DOHH2 (cell line): ENCODE data around the gene CCDC85C.

Experiments
- H3F3A ChIP-seq: fragments of 200-600 bp; sonication (generic), shearing (Covaris generic); 2 replicates; pipeline ENCODE4 v1.6.0; 2016; ENCODE audit warnings: antibody characterized with exemption, mild to moderate bottlenecking; ENCODE audit not compliant: control insufficient read depth, insufficient read depth
- H3K27ac ChIP-seq: fragments of 200-600 bp; sonication (generic); 2 replicates; pipeline ENCODE4 v1.5.1; 2014; ENCODE audit warnings: low read depth, mild to moderate bottlenecking, low read length, moderate library complexity
- H3K27me3 ChIP-seq: fragments of 200-600 bp; sonication (generic); 2 replicates; pipeline ENCODE4 v1.6.1; 2014; ENCODE audit warnings: mild to moderate bottlenecking, low read length, mixed read lengths; ENCODE audit not compliant: control insufficient read depth
- H3K36me3 ChIP-seq: fragments of 200-600 bp; sonication (generic); 2 replicates; pipeline ENCODE4 v1.6.1; 2014; ENCODE audit warnings: mild to moderate bottlenecking, low read length, moderate library complexity, mixed read lengths; ENCODE audit not compliant: control insufficient read depth
- H3K4me1 ChIP-seq: fragments of 200-600 bp; sonication (generic); 2 replicates; pipeline ENCODE4 v1.6.1; 2014; ENCODE audit warnings: mild to moderate bottlenecking, low read length, mixed read lengths; ENCODE audit not compliant: control insufficient read depth
- H3K4me2 ChIP-seq: fragments of 200-600 bp; sonication (generic); 2 replicates; pipeline ENCODE4 v1.6.0; 2014; ENCODE audit warnings: mild to moderate bottlenecking, low read length, moderate library complexity
- H3K4me3 ChIP-seq: fragments of 200-600 bp; sonication (generic); 2 replicates; pipeline ENCODE4 v1.5.1; 2014; ENCODE audit warnings: mild to moderate bottlenecking, low read length, mixed read lengths
- H3K79me2 ChIP-seq: fragments of 200-600 bp; sonication (generic); 2 replicates; pipeline ENCODE4 v1.6.1; 2014; ENCODE audit warnings: mild to moderate bottlenecking, low read length, mixed read lengths; ENCODE audit not compliant: control insufficient read depth
- H3K9me2 ChIP-seq: fragments of 200-600 bp; sonication (generic); replicated peaks from 2 replicates; pipeline ENCODE4 v1.6.1; 2014; ENCODE audit warnings: mild to moderate bottlenecking, low read length, mixed read lengths; ENCODE audit not compliant: control insufficient read depth
- H3K9me3 ChIP-seq: fragments of 200-600 bp; sonication (generic); 2 replicates; pipeline ENCODE4 v1.6.1; 2014; ENCODE audit warnings: antibody characterized with exemption, low read length, mixed read lengths; ENCODE audit not compliant: control insufficient read depth, insufficient read depth
- H4K20me1 ChIP-seq: fragments of 200-600 bp; sonication (generic); 2 replicates; pipeline ENCODE4 v1.6.0; 2014; ENCODE audit warnings: low read depth, mild to moderate bottlenecking, antibody characterized with exemption, low read length, moderate library complexity; ENCODE audit not compliant: control insufficient read depth, insufficient read depth
- EZH2phosphoT487 ChIP-seq: fragments of 200-600 bp; sonication (generic); IDR thresholded peaks from 2 replicates; pipeline ENCODE4 v1.6.1; 2017; ENCODE audit warnings: borderline replicate concordance, mild to moderate bottlenecking, antibody characterized with exemption, low read length, moderate library complexity, mixed read lengths
- TF ChIP-seq, protein P1 (sequence below): fragments of 200-600 bp; sonication (generic); IDR thresholded peaks from one replicate; pipeline ENCODE4 v1.5.1; 2014; ENCODE audit warnings: antibody characterized with exemption, mild to moderate bottlenecking, low read depth, low read length; ENCODE audit not compliant: poor library complexity, severe bottlenecking

Gene CCDC85C

GRCh38 chr14:99518441-99519346 is 85.3 kb downstream of the CCDC85C start:
- Histone ChIP-seq H3K4me1 (no peaks in the 10 kb centered on the region), H3K79me2 (no peaks in the 10 kb centered on the region), H3K36me3 (no peaks in the 10 kb centered on the region), H3K27ac (no peak overlapping the region), H3K4me2 (no peak overlapping the region), H3K9me2 (no peaks in the 10 kb centered on the region), H4K20me1 (no peaks in the 10 kb centered on the region), H3K27me3 (no peaks in the 10 kb centered on the region), H3K9me3 (no peaks in the 10 kb centered on the region), H3K4me3 (no peak overlapping the region), H3F3A (no peaks in the 10 kb centered on the region)
- TF ChIP-seq, protein P1, sequence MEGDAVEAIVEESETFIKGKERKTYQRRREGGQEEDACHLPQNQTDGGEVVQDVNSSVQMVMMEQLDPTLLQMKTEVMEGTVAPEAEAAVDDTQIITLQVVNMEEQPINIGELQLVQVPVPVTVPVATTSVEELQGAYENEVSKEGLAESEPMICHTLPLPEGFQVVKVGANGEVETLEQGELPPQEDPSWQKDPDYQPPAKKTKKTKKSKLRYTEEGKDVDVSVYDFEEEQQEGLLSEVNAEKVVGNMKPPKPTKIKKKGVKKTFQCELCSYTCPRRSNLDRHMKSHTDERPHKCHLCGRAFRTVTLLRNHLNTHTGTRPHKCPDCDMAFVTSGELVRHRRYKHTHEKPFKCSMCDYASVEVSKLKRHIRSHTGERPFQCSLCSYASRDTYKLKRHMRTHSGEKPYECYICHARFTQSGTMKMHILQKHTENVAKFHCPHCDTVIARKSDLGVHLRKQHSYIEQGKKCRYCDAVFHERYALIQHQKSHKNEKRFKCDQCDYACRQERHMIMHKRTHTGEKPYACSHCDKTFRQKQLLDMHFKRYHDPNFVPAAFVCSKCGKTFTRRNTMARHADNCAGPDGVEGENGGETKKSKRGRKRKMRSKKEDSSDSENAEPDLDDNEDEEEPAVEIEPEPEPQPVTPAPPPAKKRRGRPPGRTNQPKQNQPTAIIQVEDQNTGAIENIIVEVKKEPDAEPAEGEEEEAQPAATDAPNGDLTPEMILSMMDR: peak; percentile 88
- no peak for TF ChIP-seq EZH2phosphoT487

GRCh38 chr14:99517643-99518381 is 86.2 kb downstream of the CCDC85C start:
- Histone ChIP-seq H3K27ac (no peak overlapping the region), H3K79me2 (no peaks in the 10 kb centered on the region), H3K36me3 (no peaks in the 10 kb centered on the region), H3K4me1 (no peaks in the 10 kb centered on the region), H4K20me1 (no peaks in the 10 kb centered on the region), H3K4me3 (no peak overlapping the region), H3K27me3 (no peaks in the 10 kb centered on the region), H3K9me3 (no peaks in the 10 kb centered on the region), H3F3A (no peaks in the 10 kb centered on the region), H3K9me2 (no peaks in the 10 kb centered on the region), H3K4me2 (no peak overlapping the region)
- TF ChIP-seq, protein P1: no peak
- TF ChIP-seq EZH2phosphoT487: no peak

DNA sequence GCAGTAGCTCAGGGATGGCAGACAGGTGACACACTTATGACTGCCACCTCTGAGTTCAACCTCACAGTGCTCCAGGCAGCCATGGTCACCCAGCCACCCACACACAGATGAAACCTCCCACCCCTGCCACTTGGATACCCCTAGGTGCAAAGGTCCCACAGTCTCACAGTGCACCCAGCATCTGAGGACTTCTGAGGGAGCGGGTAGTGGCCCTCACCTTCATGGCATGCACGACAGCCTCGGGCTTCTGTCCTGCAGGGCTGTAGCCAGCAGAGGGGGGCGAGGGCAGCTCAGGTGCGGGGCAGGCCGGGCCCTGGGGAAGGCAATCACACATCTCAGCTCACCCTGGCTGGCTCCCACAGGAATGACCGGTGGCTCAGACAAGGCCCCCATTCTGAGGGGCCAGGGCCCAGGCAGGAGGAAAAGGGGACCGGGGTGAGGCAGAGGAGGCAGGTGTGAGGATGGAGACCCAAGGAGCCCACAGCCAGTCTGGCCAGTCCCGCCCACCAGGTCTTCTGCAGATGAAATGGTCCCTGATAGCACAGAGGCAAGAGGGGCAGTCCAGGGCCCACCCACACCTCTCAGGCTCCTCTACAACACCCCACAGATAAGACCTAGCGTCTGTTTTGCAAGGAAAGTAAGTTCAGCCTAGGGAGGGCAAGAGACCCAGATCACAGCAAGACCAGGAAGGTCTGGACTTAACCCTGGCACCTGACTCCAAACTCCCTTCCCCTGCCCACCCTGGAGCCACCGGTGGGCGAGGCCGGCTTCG is 87.0 kb downstream of the CCDC85C start:
- H3F3A ChIP-seq: no peaks in the 10 kb centered on the region
- H3K4me2 ChIP-seq: no peak overlapping the region

More for the DNA sequence above, 87.0 kb downstream of the CCDC85C start:
- H3K9me2 ChIP-seq: no peaks in the 10 kb centered on the region
- no peaks in the 10 kb centered on the region for H4K20me1 ChIP-seq
- no peak overlapping the region for H3K4me3 ChIP-seq
- H3K79me2 ChIP-seq: no peaks in the 10 kb centered on the region
- no peaks in the 10 kb centered on the region for H3K9me3 ChIP-seq
- TF ChIP-seq, protein P1: no peak
- no peak for TF ChIP-seq EZH2phosphoT487
- no peaks in the 10 kb centered on the region for H3K4me1 ChIP-seq
- no peaks in the 10 kb centered on the region for H3K36me3 ChIP-seq
- no peaks in the 10 kb centered on the region for H3K27me3 ChIP-seq
- no peak overlapping the region for H3K27ac ChIP-seq
